Liver (tissue), 3 donors: ENCODE results near the gene ERBB4.

Source experiments
- EGR1 ChIP-seq, 2 donors: IDR thresholded peaks; 2 replicates each; pipeline ENCODE4 v1.6.1; 2016 to 2018; ENCODE audit warnings: antibody characterized with exemption in 2 of 2, low read depth in 2 of 2
- FOXA2 ChIP-seq: IDR thresholded peaks from 2 replicates; pipeline ENCODE4 v1.6.1; 2016; ENCODE audit warnings: antibody characterized with exemption
- RAD21 ChIP-seq, 2 donors: IDR thresholded peaks; 2 replicates each; pipeline ENCODE4 v1.6.1; 2016; ENCODE audit warnings: antibody characterized with exemption in 2 of 2, mild to moderate bottlenecking in 2 of 2
- REST ChIP-seq: IDR thresholded peaks from 2 replicates; pipeline ENCODE4 v1.6.1; 2016; ENCODE audit warnings: antibody characterized with exemption, mild to moderate bottlenecking
- SP1 ChIP-seq: IDR thresholded peaks from 2 replicates; pipeline ENCODE4 v1.6.1; 2018; ENCODE audit warnings: antibody characterized with exemption, mild to moderate bottlenecking
- TAF1 ChIP-seq: conservative IDR thresholded peaks from 2 replicates; pipeline ENCODE4 v1.6.1; 2016; ENCODE audit warnings: antibody characterized with exemption, mild to moderate bottlenecking
- TF ChIP-seq, protein P1 (sequence below): fragments of 150-350 bp; IDR thresholded peaks from 2 replicates; pipeline ENCODE4 v1.5.1; 2017; ENCODE audit warnings: improper control_type of control experiment, low read depth, low read length; ENCODE audit not compliant: missing input control
- donor health status: healthy.
- donor health status: healthy.

- TF ChIP-seq REST (no peak), EGR1 (IDR thresholded peaks at IDR 0.05; ENCODE audit: low read depth in 2 of 2) (no peak), SP1 (no peak), TAF1 (no peak), RAD21 (IDR thresholded peaks at IDR 0.05) (no peak), FOXA2 (no peak)
- TF ChIP-seq, protein P1, sequence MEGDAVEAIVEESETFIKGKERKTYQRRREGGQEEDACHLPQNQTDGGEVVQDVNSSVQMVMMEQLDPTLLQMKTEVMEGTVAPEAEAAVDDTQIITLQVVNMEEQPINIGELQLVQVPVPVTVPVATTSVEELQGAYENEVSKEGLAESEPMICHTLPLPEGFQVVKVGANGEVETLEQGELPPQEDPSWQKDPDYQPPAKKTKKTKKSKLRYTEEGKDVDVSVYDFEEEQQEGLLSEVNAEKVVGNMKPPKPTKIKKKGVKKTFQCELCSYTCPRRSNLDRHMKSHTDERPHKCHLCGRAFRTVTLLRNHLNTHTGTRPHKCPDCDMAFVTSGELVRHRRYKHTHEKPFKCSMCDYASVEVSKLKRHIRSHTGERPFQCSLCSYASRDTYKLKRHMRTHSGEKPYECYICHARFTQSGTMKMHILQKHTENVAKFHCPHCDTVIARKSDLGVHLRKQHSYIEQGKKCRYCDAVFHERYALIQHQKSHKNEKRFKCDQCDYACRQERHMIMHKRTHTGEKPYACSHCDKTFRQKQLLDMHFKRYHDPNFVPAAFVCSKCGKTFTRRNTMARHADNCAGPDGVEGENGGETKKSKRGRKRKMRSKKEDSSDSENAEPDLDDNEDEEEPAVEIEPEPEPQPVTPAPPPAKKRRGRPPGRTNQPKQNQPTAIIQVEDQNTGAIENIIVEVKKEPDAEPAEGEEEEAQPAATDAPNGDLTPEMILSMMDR = no peak
These were observed 1208.7 kb downstream of the ERBB4 start for GRCh38 chr2:211329882-211330281.
